HG03378 (cell line): ENCODE data around the gene CLIC4.
"Not testable (repeated sequence)": the region's sequence is repeated elsewhere in the genome, so short reads cannot be mapped to it uniquely, and the experiment has no call there.

ENCODE experiments used
- ATAC-seq: cut with Tn5 transposase; IDR thresholded peaks from one replicate; pipeline ENCODE4 v1.9.1; 2021; ENCODE audit warnings: mild to moderate bottlenecking, moderate library complexity; ENCODE audit not compliant: unreplicated experiment

CLIC4 gene

GRCh38 chr1:24769656-24770651, 24.7 kb downstream of the CLIC4 start:
- no peak for ATAC-seq

GRCh38 chr1:24770881-24771280, 25.6 kb downstream of the CLIC4 start:
- no peak for ATAC-seq

DNA sequence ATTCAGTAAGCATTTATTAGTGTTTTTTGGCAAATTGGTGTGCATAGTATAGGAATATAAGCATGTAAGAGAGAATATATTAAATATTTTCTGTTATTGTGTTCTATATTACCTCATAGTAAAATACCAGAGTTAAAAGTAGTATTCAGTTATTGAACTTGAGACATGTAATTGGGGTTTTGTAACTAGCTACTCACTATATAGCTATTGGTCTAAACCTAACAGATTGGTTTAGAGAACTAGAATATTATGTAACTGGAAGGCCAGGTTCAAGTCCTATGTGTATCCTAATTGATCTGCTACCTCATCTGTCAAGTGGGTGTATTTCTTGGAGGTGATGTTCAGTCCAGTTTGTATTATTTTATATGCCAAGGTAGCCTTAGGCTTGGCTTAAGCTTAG, 26.3 kb downstream of the CLIC4 start:
- ATAC-seq = no peak

GRCh38 chr1:24773618-24774017, 28.4 kb downstream of the CLIC4 start:
- no peak for ATAC-seq

- ATAC-seq = no peak
These were observed 30.1 kb downstream of the CLIC4 start for GRCh38 chr1:24775348-24775747.

- no peak for ATAC-seq
These were observed 30.7 kb downstream of the CLIC4 start for GRCh38 chr1:24775916-24776315.

DNA sequence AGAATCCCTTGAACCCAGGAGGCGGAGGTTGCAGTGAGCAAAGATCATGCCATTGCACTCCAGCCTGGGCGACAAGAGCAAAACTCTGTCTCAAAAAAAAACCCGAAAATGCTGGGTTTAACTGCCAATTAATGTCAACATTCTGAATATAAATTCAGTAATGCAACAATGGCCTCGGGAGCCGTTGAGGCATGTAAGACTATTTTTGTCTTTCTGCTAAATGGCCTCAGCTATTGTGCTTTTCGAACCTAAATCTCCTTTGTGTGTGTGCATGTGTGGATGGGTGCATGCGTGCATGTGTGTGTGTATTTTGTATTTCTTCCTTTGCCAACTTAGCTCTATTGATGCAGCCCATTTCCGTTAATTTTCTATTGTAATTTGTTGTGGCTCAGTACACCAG, 31.6 kb downstream of the CLIC4 start:
- ATAC-seq = no peak

GRCh38 chr1:24778141-24778540, 32.9 kb downstream of the CLIC4 start:
- no peak for ATAC-seq

DNA sequence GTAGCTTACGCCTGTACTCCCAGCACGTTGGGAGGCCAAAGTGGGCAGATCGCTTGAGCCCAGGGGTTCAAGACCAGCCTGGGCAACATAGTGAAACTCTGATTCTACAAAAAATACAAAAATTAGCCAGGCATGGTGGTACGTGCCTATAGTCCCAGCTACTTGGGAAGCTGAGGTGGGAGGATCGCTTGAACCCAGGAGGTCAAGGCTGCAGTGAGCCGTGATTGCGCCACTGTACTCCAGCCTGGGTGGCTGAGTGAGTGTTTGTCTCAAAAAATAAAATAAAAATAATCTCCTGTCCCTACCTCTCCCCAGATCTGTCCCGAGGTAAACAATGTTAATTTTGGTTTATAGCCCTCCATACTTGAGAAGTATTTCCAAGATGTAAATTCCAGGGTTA, 34.0 kb downstream of the CLIC4 start:
- ATAC-seq = not testable (repeated sequence)

DNA sequence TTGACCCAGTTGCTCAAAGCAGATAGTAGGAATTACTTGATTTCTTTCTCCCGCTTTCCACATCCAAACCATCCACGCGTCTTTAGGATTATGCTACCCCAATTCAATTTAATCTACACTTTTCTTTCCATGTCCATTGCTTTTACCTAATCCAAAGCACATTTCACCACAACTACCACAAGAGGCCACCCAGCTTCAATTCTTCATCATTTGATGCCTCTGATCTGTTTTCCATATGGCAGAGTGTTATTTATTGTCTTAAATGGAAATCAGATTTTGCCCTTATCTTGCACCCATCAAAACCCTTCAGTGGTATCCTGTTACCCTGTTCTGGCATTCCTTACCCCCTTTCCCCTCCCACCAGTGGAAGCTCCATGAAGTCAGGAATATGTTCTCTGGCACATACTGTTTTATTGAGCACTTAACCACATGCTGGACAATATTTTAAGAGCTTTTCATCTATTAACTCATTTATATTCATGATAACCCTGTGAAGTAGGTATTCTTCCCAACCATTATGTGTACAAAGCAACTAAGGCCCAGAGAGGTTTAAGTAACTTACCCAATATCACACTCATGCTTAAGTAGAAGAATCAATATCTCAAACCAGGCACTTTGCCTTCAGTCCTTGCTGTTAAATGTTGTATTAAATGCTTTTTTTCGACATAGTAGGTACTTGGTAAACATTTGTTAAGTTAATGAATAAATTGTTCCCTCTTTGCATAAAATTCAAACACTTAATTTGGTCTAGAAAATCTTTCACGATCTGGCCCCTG, 34.6 kb downstream of the CLIC4 start:
- ATAC-seq = no peak

DNA sequence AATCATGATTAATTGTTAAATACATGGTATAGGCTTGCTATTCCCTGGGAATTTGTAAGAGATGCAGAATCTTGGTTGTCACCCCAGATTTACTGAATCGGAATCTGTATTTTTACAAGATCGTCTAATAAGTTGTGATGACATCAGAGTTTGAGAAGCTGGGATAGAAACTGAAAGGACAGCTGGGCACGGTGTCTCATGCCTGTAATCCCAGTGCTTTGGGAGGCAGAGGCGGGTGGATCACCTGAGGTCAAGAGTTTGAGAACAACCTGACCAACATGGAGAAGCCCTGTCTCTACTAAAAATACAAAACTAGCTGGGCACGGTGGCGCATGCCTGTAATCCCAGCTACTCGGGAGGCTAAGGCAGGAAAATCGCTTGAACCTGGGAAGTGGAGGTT, 35.4 kb downstream of the CLIC4 start:
- ATAC-seq = not testable (repeated sequence)

DNA sequence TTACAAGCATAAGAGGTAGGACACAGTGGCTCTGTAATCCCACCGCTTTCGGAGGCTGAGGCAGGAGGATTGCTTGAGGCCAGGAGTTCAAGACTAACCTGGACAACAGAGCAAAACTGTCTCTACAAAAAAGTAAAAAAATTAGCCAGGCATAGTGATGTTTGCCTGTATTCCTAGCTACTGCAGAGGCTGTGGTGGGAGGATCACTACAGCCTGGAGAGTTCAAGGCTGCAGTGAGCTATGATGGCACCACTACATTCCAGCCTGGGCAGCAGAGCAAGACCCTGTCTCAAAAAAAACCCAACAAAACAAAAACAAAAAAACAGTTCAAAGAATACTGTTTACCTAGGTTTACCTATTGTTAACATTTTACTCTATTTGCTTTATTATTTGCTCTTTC, 37.4 kb downstream of the CLIC4 start:
- ATAC-seq = no peak

GRCh38 chr1:24783713-24784112, 38.5 kb downstream of the CLIC4 start:
- ATAC-seq = no peak

GRCh38 chr1:24786191-24786590, 40.9 kb downstream of the CLIC4 start:
- ATAC-seq = no peak

- no peak for ATAC-seq
These were observed 45.2 kb downstream of the CLIC4 start for GRCh38 chr1:24790490-24790889.

GRCh38 chr1:24793447-24794129, 48.3 kb downstream of the CLIC4 start:
- ATAC-seq = no peak

GRCh38 chr1:24794130-24794502, 48.9 kb downstream of the CLIC4 start:
- ATAC-seq = not testable (repeated sequence)

- ATAC-seq = no peak
These were observed 50.0 kb downstream of the CLIC4 start for GRCh38 chr1:24795236-24795635.

GRCh38 chr1:24796524-24796923, 51.3 kb downstream of the CLIC4 start:
- ATAC-seq = no peak

DNA sequence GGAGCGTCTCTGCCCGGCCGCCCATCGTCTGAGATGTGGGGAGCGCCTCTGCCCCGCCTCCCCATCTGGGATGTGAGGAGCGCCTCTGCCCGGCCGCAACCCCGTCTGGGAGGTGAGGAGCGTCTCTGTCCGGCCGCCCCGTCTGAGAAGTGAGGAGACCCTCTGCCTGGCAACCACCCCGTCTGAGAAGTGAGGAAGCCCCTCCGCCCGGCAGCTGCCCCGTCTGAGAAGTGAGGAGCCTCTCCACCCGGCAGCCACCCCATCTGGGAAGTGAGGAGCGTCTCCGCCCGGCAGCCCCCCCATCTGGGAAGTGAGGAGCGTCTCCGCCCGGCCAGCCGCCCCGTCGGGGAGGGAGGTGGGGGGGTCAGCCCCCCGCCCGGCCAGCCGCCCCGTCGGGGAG, 54.0 kb downstream of the CLIC4 start:
- ATAC-seq = not testable (repeated sequence)

- no peak for ATAC-seq
These were observed 55.9 kb downstream of the CLIC4 start for GRCh38 chr1:24801176-24801575.
